Measurements from ENCODE around the gene CFAP74. TPM values are rescaled to one million over a fixed set of nuclear protein-coding genes. Genes with fewer than 3 reads are reported as not detected.

Gene CFAP74
- total and polyA plus RNA-seq, 2 of the 4 experiments (the other 2 are of a cell fraction) = not detected

DNA sequence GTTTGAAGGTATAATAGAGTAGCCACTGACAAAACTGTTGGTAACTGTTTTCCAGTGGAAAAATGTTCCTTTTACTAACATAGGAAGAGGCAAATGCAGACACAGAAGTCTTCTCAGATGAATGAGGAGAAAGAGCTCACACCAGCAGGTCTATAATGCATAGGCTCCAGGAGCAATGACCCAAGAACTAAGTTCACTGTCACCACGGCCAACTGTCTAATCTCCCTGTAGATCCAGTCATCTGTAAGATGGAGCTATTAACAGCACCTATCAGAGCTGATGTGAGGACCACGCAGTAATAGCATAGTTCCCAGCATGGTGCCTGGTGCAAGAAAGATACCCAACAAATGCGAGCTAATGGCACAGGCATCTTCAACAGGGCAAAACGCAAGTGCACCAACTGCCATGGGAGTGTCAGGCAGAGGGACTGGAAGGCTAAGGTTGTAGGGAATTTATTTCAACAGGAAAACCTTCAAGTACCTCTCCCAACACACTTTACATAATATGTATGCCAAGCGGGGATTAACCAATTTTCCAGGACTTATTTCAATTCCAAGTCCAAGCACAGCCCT, 125.6 kb downstream of the CFAP74 start:
- Histone ChIP-seq H3K4ac (ENCODE audit: low read depth, low read length) (no peak overlapping the region), H2BK5ac (ENCODE audit: low read depth, low read length, poor library complexity, severe bottlenecking) (no peak overlapping the region), H2BK15ac (ENCODE audit: low read depth, low read length) (no peak overlapping the region), H4K8ac (ENCODE audit: low read depth in 2 of 2, low read length in 2 of 2) (no peak overlapping the region), H3K27ac (ENCODE audit: insufficient read depth, low read length) (no peak overlapping the region), H3K9me1 (ENCODE audit: insufficient read depth, low read length) (peaks cover 56% of the 10 kb centered on the region), H3K4me3 (ENCODE audit: insufficient read depth, low read depth, low read length) (no peak overlapping the region), H3K56ac (ENCODE audit: extremely low read depth, insufficient read depth, low read length) (no peak overlapping the region), H2AFZ (replicated peaks; ENCODE audit: low read length, poor library complexity) (no peak overlapping the region), H4K91ac (ENCODE audit: insufficient read depth, low read depth, low read length) (no peak overlapping the region), H2AK9ac (replicated peaks; ENCODE audit: low read depth, low read length, poor library complexity) (no peak overlapping the region), H4K20me1 (ENCODE audit: insufficient read depth, low read length) (peaks cover 100% of the 10 kb centered on the region), H2BK20ac (ENCODE audit: low read depth, low read length) (no peak overlapping the region), H3K18ac (ENCODE audit: low read depth, low read length) (no peak overlapping the region), H2AK5ac (ENCODE audit: low read depth, low read length) (no peak overlapping the region), H3K36me3 (ENCODE audit: control insufficient read depth, insufficient read depth, low read length) (peaks cover 31% of the 10 kb centered on the region), H3K9ac (ENCODE audit: low read depth, low read length) (no peak overlapping the region), H3K4me2 (ENCODE audit: low read depth, low read length) (no peak overlapping the region), H3K27me3 (ENCODE audit: control insufficient read depth, insufficient read depth, low read length) (no peaks in the 10 kb centered on the region), H4K5ac (ENCODE audit: low read depth, low read length) (no peak overlapping the region), H3K23ac (ENCODE audit: low read depth, low read length) (no peak overlapping the region), H2BK120ac (ENCODE audit: low read depth, low read length) (no peak overlapping the region), H3K4me1 (ENCODE audit: control insufficient read depth, insufficient read depth, low read length) (peaks cover 17% of the 10 kb centered on the region), H3K9me3 (ENCODE audit: control insufficient read depth, insufficient read depth, low read length) (no peaks in the 10 kb centered on the region), H3K14ac (replicated peaks; ENCODE audit: low read depth, low read length) (no peak overlapping the region), H3K79me1 (ENCODE audit: low read depth in 1 of 2, low read length in 2 of 2) (peaks cover 0 to 53% of the 10 kb centered on the region in 2 experiments; a peak in 2 of 4 replicates)
- in situ Hi-C loops (cut with MboI; ENCODE audit: low sequenced_read_pairs) = no loop called here
- WGBS, 2 experiments (ENCODE audit: extremely low coverage in 2 of 2, insufficient read length in 1 of 2) = 100% methylated on average over 1 of the region's 5 CpGs; no CpG with 5 or more reads in 1 of the 2 experiments
- no TSS peak for BruUV-seq (replicated peaks)
- POLR2A ChIA-PET (ENCODE audit: unreplicated experiment) = no interaction called here
- intact Hi-C loops (cut with micrococcal nuclease) = no loop called here
- ATAC-seq (ENCODE audit: low read depth) (no peak), DNase-seq (no peak)
- no peak for TF ChIP-seq MXI1 (IDR thresholded peaks at IDR 0.05; ENCODE audit: borderline replicate concordance, low read depth, low read length)
- TF ChIP-seq CHD1 (IDR thresholded peaks at IDR 0.05; ENCODE audit: low read depth, low read length) = no peak
- TF ChIP-seq MAFK (IDR thresholded peaks at IDR 0.05; ENCODE audit: low read depth, low read length) = no peak
- no peak for TF ChIP-seq RFX5 (IDR thresholded peaks at IDR 0.05; ENCODE audit: low read depth, low read length)
- TF ChIP-seq RCOR1 (IDR thresholded peaks at IDR 0.05; ENCODE audit: insufficient replicate concordance, low read length) = no peak
- TF ChIP-seq, protein P1, sequence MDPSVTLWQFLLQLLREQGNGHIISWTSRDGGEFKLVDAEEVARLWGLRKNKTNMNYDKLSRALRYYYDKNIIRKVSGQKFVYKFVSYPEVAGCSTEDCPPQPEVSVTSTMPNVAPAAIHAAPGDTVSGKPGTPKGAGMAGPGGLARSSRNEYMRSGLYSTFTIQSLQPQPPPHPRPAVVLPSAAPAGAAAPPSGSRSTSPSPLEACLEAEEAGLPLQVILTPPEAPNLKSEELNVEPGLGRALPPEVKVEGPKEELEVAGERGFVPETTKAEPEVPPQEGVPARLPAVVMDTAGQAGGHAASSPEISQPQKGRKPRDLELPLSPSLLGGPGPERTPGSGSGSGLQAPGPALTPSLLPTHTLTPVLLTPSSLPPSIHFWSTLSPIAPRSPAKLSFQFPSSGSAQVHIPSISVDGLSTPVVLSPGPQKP (IDR thresholded peaks at IDR 0.05; ENCODE audit: borderline replicate concordance, low read depth, low read length) = no peak
- no peak for TF ChIP-seq FOS (IDR thresholded peaks at IDR 0.05; ENCODE audit: low read depth, low read length)
- TF ChIP-seq SMC3 (IDR thresholded peaks at IDR 0.05; ENCODE audit: low read depth, low read length) = no peak
- TF ChIP-seq RAD21 (IDR thresholded peaks at IDR 0.05; ENCODE audit: low read length) = no peak
- no peak for TF ChIP-seq MAZ (IDR thresholded peaks at IDR 0.05; ENCODE audit: borderline replicate concordance, low read depth, low read length)
- TF ChIP-seq BHLHE40 (IDR thresholded peaks at IDR 0.05; ENCODE audit: low read depth, low read length) = no peak
- TF ChIP-seq, protein P2, sequence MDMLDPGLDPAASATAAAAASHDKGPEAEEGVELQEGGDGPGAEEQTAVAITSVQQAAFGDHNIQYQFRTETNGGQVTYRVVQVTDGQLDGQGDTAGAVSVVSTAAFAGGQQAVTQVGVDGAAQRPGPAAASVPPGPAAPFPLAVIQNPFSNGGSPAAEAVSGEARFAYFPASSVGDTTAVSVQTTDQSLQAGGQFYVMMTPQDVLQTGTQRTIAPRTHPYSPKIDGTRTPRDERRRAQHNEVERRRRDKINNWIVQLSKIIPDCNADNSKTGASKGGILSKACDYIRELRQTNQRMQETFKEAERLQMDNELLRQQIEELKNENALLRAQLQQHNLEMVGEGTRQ (IDR thresholded peaks at IDR 0.05; ENCODE audit: low read depth, low read length) = no peak
- TF ChIP-seq POLR2A (IDR thresholded peaks at IDR 0.05; ENCODE audit: low read depth, low read length) = no peak
- no peak for TF ChIP-seq CEBPB (IDR thresholded peaks at IDR 0.05; ENCODE audit: low read depth, low read length)
- TF ChIP-seq, protein P3, sequence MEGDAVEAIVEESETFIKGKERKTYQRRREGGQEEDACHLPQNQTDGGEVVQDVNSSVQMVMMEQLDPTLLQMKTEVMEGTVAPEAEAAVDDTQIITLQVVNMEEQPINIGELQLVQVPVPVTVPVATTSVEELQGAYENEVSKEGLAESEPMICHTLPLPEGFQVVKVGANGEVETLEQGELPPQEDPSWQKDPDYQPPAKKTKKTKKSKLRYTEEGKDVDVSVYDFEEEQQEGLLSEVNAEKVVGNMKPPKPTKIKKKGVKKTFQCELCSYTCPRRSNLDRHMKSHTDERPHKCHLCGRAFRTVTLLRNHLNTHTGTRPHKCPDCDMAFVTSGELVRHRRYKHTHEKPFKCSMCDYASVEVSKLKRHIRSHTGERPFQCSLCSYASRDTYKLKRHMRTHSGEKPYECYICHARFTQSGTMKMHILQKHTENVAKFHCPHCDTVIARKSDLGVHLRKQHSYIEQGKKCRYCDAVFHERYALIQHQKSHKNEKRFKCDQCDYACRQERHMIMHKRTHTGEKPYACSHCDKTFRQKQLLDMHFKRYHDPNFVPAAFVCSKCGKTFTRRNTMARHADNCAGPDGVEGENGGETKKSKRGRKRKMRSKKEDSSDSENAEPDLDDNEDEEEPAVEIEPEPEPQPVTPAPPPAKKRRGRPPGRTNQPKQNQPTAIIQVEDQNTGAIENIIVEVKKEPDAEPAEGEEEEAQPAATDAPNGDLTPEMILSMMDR (conservative IDR thresholded peaks at IDR 0.05; ENCODE audit: low read depth, low read length) = no peak
- TF ChIP-seq NFE2L2 (IDR thresholded peaks at IDR 0.05; ENCODE audit: low read depth, low read length) = no peak
- CTCF ChIA-PET = interaction anchor here (1.1 kb wide), 1 partner anchor 31 kb away, joined by 3 read pairs; no protein-coding TSS in a partner anchor
- dilution Hi-C loops (cut with HindIII; ENCODE audit: low sequenced_read_pairs, unreplicated experiment) = no loop called here
